ENCODE measurements around the gene TSSK6.

TSSK6 gene

GRCh38 chr19:19514881-19515641 is at the start of gene TSSK6:
TSSK6 (minus strand) TSS chr19:19515548; CDS start chr19:19515427, 121 bp downstream.
- DNase-seq = no peak

GRCh38 chr19:19563348-19563848 is 48.0 kb upstream of the TSSK6 start:
- DNase-seq = no peak

DNA sequence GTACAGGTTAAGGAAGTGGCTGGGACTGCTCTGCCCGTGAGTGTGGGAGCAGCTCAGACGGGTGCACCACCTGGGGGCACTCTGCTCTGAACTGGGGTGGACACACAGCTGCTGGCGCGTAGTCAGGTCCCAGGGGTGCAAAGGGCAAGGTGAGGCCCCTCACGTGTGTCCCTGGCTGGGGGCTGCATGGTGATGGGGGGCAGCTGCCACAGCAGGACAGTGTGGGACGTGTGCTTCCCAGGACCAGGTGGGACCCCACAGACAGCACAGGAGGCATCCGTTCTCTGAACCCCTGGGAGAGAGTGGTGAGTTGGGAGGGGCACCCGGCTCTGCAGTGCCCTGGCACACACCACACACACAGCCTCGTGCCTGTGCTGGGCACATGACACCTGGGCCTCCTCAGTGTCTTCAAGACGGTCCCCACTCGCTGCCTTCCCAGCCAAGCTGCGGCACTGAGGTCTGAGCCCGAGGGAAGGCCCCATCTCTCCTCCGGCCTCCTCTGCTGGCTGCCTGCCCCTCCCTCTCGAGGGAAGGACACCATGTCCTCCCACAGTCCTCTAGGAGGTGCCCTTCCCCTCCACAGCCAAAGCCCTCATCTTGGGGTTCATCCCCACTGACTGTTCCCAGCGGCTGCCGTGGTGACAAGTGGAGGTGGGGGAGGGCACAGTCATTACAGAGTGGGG is 47.5 kb upstream of the TSSK6 start:
- DNase-seq = peak; percentile 30

DNA sequence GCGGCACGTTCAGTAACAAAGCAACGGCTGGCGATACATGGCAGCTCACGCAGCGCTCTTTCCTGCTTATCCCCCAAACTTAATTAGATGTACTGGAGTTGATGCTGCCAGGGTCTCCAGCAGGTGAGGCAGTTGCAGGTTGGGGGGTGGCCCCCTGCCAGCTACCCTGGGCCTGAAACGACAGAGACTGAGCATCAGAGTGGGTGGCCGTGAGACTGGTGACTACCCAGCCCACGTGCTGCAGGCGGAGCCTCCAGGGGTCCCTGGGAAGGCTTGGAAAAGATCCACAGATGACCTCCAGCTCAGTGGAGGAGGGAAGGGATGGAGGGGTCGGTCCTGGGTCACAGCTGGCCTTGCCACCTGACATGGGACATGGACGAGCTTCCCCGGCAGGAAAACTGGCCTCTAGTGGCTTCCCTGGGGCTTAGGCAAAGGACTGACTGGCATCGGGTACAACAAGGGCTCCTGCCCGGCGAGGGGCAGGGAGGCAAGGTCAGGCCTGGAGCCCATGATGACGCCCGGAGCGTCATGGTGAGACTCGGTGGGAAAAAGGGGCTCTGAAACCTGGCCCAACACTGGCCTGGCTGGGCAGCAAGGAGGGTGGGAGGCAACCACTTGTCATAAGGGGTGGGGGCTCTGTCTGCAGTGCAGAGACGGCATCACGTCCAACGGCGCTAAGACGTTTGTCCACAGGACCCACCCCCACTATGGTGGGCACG is 46.8 kb upstream of the TSSK6 start:
- DNase-seq = no peak

- no peak for DNase-seq
Measured at GRCh38 chr19:19559931-19560330, 44.6 kb upstream of the TSSK6 start.

GRCh38 chr19:19558636-19559035 is 43.3 kb upstream of the TSSK6 start:
- no peak for DNase-seq

DNA sequence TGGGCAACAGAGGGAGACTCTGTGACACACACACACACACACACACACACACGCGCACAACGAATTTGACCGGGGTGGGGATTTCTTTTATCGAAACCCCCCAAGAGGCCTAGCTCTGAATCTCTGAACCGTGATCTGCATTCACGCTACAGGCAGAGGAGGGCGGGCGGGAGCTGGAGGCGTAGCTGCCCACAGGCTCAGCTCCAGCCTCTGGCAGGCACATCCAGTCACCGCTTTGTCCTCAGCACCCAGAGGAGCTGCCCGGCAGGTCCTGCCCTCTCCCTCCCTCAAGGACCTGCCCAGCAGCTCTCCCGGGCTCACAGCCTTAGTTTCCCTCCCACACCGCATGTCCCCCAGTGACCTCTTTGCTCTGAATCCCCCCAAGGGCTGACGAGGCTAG is 42.7 kb upstream of the TSSK6 start:
- DNase-seq = no peak

DNA sequence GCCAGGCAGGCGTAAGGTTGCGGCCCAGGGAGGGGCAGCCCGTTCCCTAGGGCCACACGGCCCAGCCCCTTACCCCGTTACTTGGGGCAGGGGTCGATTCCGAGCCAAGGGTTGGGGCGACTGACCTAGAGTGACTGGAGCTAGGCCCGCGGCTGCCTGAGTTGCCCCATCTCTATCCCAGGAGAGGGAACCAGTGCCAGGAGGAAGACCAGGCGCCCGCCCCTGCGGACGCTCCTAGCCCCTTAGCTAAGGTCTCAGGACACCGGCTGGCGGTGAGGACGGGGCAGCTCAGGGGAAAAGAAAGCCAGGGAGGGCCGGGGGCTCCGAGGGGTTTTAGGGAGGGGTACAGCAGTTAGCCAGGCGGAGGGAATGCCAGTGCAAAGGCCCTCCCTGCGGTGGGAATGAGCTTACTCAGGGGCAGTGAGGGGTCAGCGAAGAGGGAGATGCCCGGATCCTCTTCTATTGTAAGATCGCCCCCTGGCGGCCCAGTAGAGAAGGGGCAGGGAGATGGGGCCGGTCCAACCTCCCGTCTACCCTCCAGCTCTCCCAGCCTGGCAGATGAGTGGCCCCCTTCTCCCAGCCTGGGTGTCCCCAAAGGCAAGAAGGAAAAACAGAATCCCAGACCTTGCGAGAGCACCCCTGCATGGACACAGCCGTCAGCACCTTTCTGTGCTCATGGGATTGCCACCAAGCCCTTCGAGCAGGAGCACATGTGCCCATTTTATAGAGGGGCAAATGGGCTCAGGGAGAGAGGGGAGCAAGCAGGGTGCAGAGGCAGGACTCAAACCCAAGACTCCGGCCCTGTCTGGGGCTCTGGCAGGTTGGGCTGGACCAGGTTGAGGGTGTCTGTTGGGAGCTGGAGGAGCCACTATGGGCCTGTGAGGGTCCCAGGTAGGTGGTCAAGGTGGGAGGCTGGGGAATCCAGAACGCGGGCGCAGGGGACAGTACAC is 39.0 kb upstream of the TSSK6 start:
- peak; percentile 54 for DNase-seq

DNA sequence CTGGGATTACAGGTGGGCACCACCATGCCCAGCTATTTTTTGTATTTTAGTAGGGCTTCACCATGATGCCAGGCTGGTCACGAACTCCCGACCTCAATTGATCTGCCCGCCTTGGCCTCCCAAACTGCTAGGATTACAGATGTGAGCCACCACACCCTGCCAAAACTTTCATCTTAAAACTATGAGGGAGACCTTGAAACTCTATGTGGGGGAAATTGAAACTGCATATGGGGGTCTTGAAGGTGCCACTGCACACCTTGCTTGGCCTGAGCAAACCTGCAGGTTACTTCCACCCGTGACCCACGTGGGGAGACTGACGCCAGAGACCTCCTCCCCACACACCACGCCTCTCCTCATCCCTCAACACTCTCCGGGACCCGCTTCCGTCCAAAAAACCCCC is 38.3 kb upstream of the TSSK6 start:
- no peak for DNase-seq

DNA sequence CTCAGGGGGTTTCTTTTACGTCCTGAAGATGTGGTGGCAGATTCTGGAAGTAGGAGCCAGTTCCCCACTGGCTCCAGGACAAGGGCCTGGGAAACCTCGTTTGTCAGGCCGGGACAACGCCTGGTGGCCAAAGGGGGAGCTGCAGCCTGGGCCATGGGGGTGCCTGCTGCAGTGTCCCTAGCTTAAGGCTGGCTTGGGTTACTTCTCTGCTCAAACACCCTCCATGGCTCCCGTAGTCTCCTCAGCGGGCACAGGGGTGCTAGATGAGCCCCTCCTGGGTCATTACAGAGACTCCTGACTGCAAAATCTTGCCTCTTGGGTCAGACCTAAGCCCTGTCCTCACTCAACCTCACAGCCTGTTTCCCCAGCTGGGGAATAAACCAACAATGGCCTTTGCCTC is 37.5 kb upstream of the TSSK6 start:
- peak; percentile 24 for DNase-seq

DNA sequence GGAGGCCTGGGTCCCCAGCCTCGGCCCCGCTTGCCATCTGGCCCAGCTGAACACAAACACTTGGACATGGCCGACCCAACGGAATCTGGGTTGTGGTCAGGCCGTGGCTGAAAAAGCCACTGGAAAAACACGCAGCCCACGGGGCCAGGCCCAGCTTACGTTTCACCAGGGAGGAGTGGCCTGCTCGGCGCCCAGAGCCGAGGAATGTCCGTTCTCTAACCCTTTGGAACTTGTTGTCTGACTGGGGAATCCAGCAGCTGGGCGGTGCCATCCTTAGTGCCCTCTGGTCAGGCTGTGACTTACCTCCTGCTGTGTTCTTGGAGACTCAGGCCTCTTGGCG is 36.5 kb upstream of the TSSK6 start:
- no peak for DNase-seq

DNA sequence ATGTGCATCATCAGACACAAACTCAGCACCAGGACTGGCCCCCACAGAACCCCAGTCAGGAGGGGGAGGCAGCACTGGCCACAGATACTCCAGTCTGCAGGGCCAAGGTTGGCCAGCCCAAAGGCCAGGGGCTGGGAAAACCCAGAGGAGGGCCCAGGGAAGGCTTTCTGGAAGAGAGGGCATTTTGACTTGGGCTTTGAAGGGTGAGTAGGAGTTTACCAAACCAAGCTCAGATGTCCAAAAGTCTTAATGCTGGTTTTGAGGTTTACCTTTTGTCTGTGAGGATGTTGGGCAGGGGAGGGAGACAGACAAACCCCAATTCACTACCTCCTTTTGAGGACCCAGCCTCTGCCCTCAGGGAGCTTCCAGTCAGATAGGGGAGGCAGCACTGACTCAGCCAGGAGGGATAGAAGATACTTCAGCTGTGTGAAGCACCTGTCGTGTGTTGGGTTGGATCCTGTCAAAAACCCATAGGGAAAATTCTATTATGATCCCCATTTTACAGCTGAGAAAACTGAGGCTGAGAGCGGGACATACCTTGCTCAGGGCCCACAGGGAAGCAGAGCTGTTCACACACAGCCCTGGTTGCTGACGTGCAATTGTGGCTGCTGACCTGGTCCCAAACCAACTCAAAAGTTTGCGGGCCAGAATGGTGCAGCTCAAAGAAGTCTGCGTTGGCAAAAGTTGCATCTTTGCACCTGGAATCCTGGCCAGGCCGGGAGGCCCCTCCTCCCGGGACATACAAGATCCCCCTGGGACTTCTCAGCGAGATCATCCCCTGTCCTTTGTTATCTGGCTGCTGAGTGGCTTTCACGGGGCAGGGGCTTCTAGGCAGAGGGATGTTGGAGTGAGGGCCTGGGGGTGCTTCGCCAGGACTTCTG is 35.9 kb upstream of the TSSK6 start:
- DNase-seq = no peak

- DNase-seq = no peak
Measured at GRCh38 chr19:19550485-19550929, 35.2 kb upstream of the TSSK6 start.

DNA sequence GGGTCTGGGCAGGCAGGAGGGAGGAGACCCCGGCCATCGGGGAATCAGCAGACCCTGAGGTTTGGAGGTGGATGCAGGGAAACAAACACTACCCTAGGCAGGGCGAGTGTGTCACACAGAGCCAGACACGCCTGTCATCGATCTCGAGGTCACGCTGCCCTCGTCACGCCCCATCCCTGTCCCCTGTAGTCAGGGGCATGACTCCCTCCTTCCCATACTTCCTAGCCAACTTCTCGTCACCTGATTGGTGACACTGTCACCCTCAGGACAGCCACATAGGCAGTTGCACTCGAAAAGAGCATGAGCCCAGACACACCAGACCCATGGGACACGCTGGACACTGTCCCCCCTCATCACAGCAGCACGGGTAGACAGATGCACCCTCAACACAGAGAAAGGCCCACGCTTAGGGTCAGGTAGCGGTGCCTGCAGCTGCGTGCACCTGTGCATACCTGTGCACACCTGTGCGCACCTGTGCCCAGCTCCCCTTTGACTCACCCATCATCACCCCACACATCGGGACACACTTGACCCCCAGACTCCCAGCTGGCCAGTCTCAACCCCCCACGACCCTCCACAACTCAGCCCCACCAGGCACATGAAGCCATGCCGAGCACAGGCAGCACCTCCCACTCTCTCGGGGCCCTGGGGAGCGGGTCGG is 34.6 kb upstream of the TSSK6 start:
- DNase-seq = no peak

DNA sequence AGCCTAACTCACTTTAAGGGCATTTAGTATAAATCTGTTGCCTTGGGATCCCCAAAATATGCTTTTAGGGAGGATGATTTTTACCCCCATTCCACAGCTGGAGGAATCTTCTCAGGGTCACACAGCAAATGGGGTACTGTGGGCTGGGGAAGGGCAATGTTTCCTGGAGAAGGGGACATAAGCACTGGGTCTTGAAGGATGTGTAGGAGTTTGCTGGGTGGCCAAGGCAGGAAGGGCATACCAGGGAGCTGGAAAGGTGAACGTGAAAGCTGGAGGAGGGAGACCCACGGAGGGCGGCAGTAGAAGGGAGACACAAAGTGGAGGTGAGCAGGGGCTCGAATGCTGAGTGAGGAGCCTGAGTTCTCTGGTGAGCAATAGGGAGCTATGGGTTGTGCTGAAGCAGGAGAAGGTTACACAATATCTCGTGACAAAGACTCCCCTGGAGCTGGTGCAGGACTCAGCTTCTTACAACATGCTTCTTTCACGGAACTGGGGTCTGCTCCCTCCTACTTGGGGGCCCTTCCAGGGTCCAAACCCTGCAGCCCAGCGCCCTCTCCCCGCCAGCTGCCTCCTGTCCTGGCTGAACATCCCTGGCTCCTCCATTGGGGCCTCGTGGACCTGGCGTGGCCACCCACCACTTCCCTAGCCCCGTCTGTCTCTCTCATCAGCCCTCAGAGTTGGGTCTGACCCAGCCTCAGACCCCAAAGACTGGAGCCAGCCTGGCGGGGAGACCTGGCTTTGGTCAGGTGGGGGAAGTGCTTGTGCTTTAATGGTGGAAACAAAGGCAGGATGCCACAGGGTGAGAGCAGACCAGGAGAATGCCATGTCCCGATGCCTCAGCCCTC is 33.8 kb upstream of the TSSK6 start:
- no peak for DNase-seq

DNA sequence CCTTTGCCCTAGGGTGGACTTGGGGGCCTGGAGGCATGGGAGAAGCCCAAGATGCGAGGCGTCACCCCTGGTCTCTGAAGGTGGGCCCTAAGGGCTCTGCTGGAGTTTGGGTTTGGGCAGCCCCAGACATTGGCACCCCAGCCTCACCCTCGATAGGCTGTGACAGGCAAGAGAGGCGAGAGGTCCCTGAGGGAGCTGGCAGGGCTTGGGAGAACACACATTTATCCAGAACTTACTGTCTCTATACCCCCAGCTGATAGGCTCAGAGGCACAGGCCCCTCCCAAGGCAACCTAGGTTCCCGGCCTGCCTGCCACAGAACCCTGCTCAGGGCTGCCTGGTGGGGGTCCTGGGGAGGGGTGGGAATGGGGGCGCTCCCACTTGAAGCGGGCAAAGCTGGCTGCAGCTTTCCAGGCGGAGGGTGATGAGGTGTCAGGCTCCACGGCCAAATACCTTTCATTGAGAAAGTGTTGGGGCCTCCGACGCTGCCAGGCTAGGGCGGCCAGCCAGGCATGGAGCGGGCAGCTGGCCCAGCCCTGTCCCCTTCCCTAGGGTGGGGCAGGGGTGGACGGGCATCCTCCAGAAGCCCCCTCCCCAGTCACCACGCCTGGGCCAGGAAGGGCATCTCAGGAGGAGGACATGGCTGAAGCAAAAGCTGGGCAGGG is 32.5 kb upstream of the TSSK6 start:
- no peak for DNase-seq

DNA sequence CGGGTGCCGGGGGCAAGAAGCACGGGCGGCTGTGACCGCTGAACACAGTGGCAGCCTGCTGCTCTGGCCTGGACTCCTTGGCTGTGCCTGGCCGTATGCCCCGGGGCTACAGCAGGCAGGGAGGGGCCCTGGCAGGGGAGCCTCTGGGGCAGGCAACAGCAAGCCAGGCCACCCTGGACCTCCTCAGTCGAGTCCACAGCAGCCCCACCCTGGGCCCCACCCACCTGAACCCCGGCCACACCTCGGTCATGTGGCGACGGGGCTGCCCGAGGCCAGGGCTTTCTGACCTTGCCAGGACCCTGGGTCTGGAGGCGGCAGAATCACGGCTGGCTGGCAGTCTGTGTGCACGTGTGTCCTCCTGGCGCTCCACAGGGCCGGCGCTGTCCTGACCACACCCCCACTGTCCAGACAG is 31.4 kb upstream of the TSSK6 start:
- DNase-seq = no peak

DNA sequence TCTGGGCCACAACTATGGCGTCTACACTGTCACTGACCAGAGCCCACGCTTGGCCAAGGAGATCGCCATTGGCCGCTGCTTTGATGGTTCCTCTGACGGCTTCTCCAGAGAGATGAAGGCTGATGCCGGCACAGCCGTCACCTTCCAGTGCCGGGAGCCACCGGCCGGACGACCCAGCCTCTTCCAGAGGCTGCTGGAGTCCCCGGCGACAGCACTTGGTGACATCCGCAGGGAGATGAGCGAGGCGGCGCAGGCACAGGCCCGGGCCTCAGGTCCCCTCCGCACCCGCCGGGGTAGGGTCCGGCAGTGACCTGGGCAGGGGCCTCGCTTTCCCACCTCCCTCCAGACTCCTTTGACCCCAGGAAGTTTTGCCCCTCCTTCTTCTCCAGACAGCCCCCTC is 30.4 kb upstream of the TSSK6 start:
- no peak for DNase-seq

DNA sequence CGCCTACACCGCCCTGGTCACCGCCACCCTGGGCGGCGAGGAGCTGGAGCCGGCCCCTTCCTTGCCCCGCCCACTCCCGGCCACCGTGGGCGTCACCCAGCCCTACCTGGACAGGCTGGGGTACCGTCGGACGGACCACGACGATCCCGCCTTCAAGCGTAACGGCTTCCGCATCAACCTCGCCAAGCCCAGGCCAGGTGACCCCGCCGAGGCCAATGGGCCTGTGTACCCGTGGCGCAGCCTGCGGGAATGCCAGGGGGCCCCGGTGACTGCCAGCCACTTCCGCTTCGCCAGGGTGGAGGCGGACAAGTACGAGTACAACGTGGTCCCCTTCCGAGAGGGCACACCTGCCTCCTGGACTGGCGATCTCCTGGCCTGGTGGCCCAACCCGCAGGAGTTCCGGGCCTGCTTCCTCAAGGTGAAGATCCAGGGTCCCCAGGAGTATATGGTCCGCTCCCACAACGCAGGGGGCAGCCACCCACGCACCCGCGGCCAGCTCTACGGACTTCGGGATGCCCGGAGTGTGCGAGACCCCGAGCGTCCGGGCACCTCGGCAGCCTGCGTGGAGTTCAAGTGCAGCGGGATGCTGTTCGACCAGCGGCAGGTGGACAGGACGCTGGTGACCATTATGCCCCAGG is 29.7 kb upstream of the TSSK6 start:
- DNase-seq = no peak
